ENCODE data around the gene C11orf71. TPM values are rescaled to one million over a fixed set of nuclear protein-coding genes. Genes with fewer than 3 reads are reported as not detected.

The C11orf71 gene
- total and polyA plus RNA-seq, 9 of the 15 experiments (the other 6 are each of a cell fraction or from before 2014, with no cell fraction given) = 2.9 to 15.1 (median 9.1) TPM

- TF ChIP-seq CHD7 (IDR thresholded peaks at IDR 0.05; ENCODE audit: low read depth, low read length) = no peak
- no peak for TF ChIP-seq FOXO4 (CRISPR knock-in tag; IDR thresholded peaks at IDR 0.05)
- TF ChIP-seq KLF1 (tag; IDR thresholded peaks at IDR 0.05) = no peak
- no peak for TF ChIP-seq ZNF133 (CRISPR knock-in tag; IDR thresholded peaks at IDR 0.05)
- no peak for TF ChIP-seq TSC22D4 (tag; IDR thresholded peaks at IDR 0.05)
- TF ChIP-seq ZNF512 (tag; IDR thresholded peaks at IDR 0.05) = no peak
- TF ChIP-seq E2F3 (CRISPR knock-in tag; IDR thresholded peaks at IDR 0.05) = no peak
- TF ChIP-seq ZNF280B (CRISPR knock-in tag; IDR thresholded peaks at IDR 0.05) = no peak
- TF ChIP-seq HDAC8 (tag; IDR thresholded peaks at IDR 0.05) = no peak
- TF ChIP-seq ZNF785 (CRISPR knock-in tag; IDR thresholded peaks at IDR 0.05) = no peak
- no peak for TF ChIP-seq NFE2L1 (tag; IDR thresholded peaks at IDR 0.05; ENCODE audit: borderline replicate concordance, low read depth)
Measured at GRCh38 chr11:114440121-114440860, 40.0 kb upstream of the C11orf71 start (continued).
